Keratinocyte (primary cell): ENCODE measurements around the gene AKAP8L. TPM values are rescaled to one million over a fixed set of nuclear protein-coding genes. Genes with fewer than 3 reads are reported as not detected.

ENCODE experiments used
- DNase-seq: peaks from one replicate; pipeline ENCODE4 v3.0.0-alpha.2; 2011; ENCODE audit warnings: low read depth, missing footprints, low spot score
- FAIRE-seq: peaks from 2 replicates; lab custom pipeline; 2011; peaks lifted over from hg19 to GRCh38; lab: Jason Lieb, UNC
- H2AFZ ChIP-seq: 2 replicates; pipeline ENCODE4 v1.6.0; 2012; ENCODE audit warnings: low read length, control low read depth, inconsistent platforms; ENCODE audit not compliant: control insufficient read depth
- H3K27ac ChIP-seq: 2 replicates; pipeline ENCODE4 v1.5.1; 2011; ENCODE audit warnings: low read length; ENCODE audit not compliant: control insufficient read depth, insufficient read depth
- H3K27me3 ChIP-seq: 3 replicates; pipeline ENCODE4 v1.6.0; 2011; ENCODE audit warnings: low read length; ENCODE audit not compliant: control insufficient read depth, insufficient read depth; ENCODE audit errors: extremely low read depth
- H3K36me3 ChIP-seq, 2 experiments: 2 replicates in 1 of 2; 3 replicates in 1 of 2; pipeline ENCODE4 v1.5.1; 2011; ENCODE audit warnings: low read length in 2 of 2, mild to moderate bottlenecking in 1 of 2; ENCODE audit not compliant: control insufficient read depth in 2 of 2, insufficient read depth in 2 of 2; ENCODE audit errors: extremely low read depth in 1 of 2
- H3K4me1 ChIP-seq: 3 replicates; pipeline ENCODE4 v1.5.1; 2011; ENCODE audit warnings: low read length; ENCODE audit not compliant: control insufficient read depth, insufficient read depth; ENCODE audit errors: extremely low read depth
- H3K4me2 ChIP-seq: 3 replicates; pipeline ENCODE4 v1.6.0; 2011; ENCODE audit warnings: low read depth, low read length; ENCODE audit not compliant: control insufficient read depth, insufficient read depth; ENCODE audit errors: extremely low read depth
- H3K4me3 ChIP-seq, 3 experiments: fragments of 200-600 bp in 1 of 3; sonication (generic) in 1 of 3; 2 replicates in 2 of 3; 3 replicates in 1 of 3; pipeline ENCODE4 v1.5.1; 2011 to 2016; ENCODE audit warnings: low read length in 3 of 3, mild to moderate bottlenecking in 3 of 3, control low read depth in 2 of 3, inconsistent platforms in 1 of 3, low read depth in 1 of 3, mixed read lengths in 1 of 3, mixed run types in 1 of 3, moderate library complexity in 1 of 3; ENCODE audit not compliant: control insufficient read depth in 2 of 3, insufficient read depth in 2 of 3; ENCODE audit errors: extremely low read depth in 1 of 3
- H3K79me2 ChIP-seq: 2 replicates; pipeline ENCODE4 v1.6.0; 2012; ENCODE audit warnings: low read length; ENCODE audit not compliant: control insufficient read depth, insufficient read depth
- H3K9ac ChIP-seq: 3 replicates; pipeline ENCODE4 v1.6.0; 2011; ENCODE audit warnings: low read length; ENCODE audit not compliant: control insufficient read depth, insufficient read depth; ENCODE audit errors: extremely low read depth
- H3K9me1 ChIP-seq: 3 replicates; pipeline ENCODE4 v1.6.0; 2011; ENCODE audit warnings: low read length; ENCODE audit not compliant: control insufficient read depth, insufficient read depth; ENCODE audit errors: extremely low read depth
- H3K9me3 ChIP-seq: 2 replicates; pipeline ENCODE4 v1.5.1; 2012; ENCODE audit warnings: low read depth, low read length; ENCODE audit not compliant: control insufficient read depth
- H4K20me1 ChIP-seq: 3 replicates; pipeline ENCODE4 v1.6.0; 2011; ENCODE audit warnings: low read length; ENCODE audit not compliant: control insufficient read depth, insufficient read depth; ENCODE audit errors: extremely low read depth
- EZH2 ChIP-seq: IDR thresholded peaks from one replicate; pipeline ENCODE4 v1.6.1; 2012; ENCODE audit warnings: inconsistent platforms, mild to moderate bottlenecking, low read length, moderate library complexity
- dilution Hi-C: fragments of 300-500 bp; cut with MboI; formaldehyde crosslinking; loops from one replicate; pipeline ENCODE4 v1.7.0; 2020; ENCODE audit warnings: low sequenced_read_pairs; ENCODE audit not compliant: extremely low pct_ligation_motif_present
- polyA plus RNA-seq, 5 experiments: library from polyadenylated mRNA; depleted of rRNA in 3 of 5; stranded (reverse) in 3 of 5; stranded (forward) in 1 of 5; unstranded in 1 of 5; fragments of >200 nt; gene quantifications; 1 replicate in 1 of 5; 2 replicates in 3 of 5; 3 replicates in 1 of 5; pipeline versions ENCODE4 v1.2.1 to v1.2.3, GENCODE V29; 2011 to 2012; ENCODE audit warnings: missing spikeins in 2 of 5, low read depth in 1 of 5, low replicate concordance in 1 of 5
- TF ChIP-seq, protein P1 (sequence below), 3 experiments: IDR thresholded peaks in 1 of 3; conservative IDR thresholded peaks in 1 of 3; optimal IDR thresholded peaks in 1 of 3; 2 replicates in 2 of 3; 3 replicates in 1 of 3; pipeline versions ENCODE3 to v1.5.1; 2011; ENCODE audit warnings: low read length in 3 of 3, mild to moderate bottlenecking in 3 of 3, moderate library complexity in 2 of 3, control low read depth in 1 of 3, inconsistent platforms in 1 of 3; ENCODE audit not compliant: insufficient read depth in 2 of 3; ENCODE audit errors: extremely low read depth in 1 of 3

The AKAP8L gene
- polyA plus RNA-seq, 1 donor (not counting 4 experiments of a cell fraction or from before 2014, with no cell fraction given), result 48.2 TPM

DNA sequence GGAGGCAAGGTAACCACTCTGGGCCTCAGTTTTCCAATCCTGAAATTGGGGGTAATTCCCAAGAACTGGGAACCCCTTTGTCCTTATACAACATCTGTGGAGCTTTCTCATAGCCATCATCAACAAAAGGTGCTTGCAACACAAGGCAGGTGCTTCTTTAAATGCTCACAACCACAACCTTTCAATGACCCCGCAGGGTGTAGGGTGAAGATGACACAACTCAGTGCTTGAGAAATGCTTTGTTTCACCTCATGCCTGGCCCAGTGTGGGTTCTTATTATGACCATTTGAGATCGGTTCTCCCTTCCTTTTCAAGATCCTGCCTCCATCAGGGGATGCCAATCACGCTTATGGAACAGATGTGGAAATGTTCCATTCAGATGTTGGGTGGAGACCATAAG lies 22.5 kb upstream of the AKAP8L start:
- H3K9ac ChIP-seq, result no peak overlapping the region
- no peaks in the 10 kb centered on the region for H3K36me3 ChIP-seq
- no peak overlapping the region for H3K27ac ChIP-seq
- H2AFZ ChIP-seq, result no peak overlapping the region
- H3K4me1 ChIP-seq, result no peaks in the 10 kb centered on the region
- no peaks in the 10 kb centered on the region for H3K9me1 ChIP-seq
- FAIRE-seq (no peak), DNase-seq (no peak)
- no peaks in the 10 kb centered on the region for H3K9me3 ChIP-seq
- dilution Hi-C loops, result no loop called here
- H3K27me3 ChIP-seq, result peaks cover 10% of the 10 kb centered on the region
- TF ChIP-seq, protein P1, sequence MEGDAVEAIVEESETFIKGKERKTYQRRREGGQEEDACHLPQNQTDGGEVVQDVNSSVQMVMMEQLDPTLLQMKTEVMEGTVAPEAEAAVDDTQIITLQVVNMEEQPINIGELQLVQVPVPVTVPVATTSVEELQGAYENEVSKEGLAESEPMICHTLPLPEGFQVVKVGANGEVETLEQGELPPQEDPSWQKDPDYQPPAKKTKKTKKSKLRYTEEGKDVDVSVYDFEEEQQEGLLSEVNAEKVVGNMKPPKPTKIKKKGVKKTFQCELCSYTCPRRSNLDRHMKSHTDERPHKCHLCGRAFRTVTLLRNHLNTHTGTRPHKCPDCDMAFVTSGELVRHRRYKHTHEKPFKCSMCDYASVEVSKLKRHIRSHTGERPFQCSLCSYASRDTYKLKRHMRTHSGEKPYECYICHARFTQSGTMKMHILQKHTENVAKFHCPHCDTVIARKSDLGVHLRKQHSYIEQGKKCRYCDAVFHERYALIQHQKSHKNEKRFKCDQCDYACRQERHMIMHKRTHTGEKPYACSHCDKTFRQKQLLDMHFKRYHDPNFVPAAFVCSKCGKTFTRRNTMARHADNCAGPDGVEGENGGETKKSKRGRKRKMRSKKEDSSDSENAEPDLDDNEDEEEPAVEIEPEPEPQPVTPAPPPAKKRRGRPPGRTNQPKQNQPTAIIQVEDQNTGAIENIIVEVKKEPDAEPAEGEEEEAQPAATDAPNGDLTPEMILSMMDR (optimal IDR thresholded peaks at IDR 0.05 in 1 of 3, IDR thresholded peaks at IDR 0.05 in 1 of 3, conservative IDR thresholded peaks at IDR 0.05 in 1 of 3; ENCODE audit: extremely low read depth in 1 of 3, insufficient read depth in 2 of 3, low read length in 3 of 3), result no peak
- no peak for TF ChIP-seq EZH2
- H4K20me1 ChIP-seq, result no peaks in the 10 kb centered on the region
- no peaks in the 10 kb centered on the region for H3K79me2 ChIP-seq
- H3K4me3 ChIP-seq, result no peak overlapping the region
- H3K4me2 ChIP-seq, result no peak overlapping the region

DNA sequence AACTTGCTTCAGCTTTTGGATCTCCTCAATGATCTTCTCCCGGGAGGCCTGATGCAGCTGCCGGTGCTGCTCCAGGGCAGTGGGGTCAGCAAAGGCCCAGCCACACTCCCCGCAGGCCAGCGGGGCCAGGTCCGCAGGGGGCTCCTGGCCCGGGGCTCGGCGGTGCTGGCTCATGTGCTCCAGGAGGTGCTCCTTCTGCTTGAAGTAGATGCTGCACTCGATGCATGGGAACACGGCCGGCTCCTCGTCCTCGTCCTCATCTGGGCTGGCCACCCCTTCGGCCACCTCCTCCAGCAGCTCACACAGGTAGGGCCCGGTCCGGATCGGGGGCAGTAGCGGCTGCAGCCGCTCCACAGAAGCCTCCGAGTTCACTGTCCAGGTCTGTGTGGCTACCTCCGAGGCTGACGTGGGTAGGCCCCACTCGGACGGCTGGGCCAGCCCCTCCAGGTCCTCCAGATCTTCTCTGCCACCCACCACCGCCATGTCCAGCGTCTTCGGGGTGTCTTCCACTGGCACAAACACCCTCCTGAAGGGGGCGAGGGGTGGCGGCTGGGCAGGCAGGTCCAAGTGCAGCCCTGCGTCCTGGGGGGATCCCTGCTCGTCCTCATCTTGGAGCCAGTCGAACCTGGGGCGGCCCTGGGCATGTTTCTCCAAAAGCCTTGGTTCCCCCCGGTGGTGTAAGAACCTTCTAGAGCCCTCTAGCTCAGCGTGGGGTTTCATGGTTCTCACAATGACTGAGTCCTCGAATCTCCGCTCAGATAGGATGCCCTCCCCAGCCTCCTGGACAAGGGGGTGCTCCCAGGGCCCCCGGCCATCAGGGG lies 21.2 kb upstream of the AKAP8L start:
- Histone ChIP-seq H3K27me3 (peaks cover 10% of the 10 kb centered on the region), H3K4me1 (no peaks in the 10 kb centered on the region), H3K4me3 (no peak overlapping the region), H3K36me3 (no peaks in the 10 kb centered on the region), H3K4me2 (no peak overlapping the region), H3K79me2 (no peaks in the 10 kb centered on the region), H2AFZ (no peak overlapping the region), H3K9ac (no peak overlapping the region), H3K9me3 (no peaks in the 10 kb centered on the region), H3K27ac (no peak overlapping the region), H3K9me1 (no peaks in the 10 kb centered on the region), H4K20me1 (no peaks in the 10 kb centered on the region)
- TF ChIP-seq, protein P1 (optimal IDR thresholded peaks at IDR 0.05 in 1 of 3, IDR thresholded peaks at IDR 0.05 in 1 of 3, conservative IDR thresholded peaks at IDR 0.05 in 1 of 3; ENCODE audit: extremely low read depth in 1 of 3, insufficient read depth in 2 of 3, low read length in 3 of 3), result no peak
- no peak for TF ChIP-seq EZH2
- dilution Hi-C loops, result no loop called here
- DNase-seq (no peak), FAIRE-seq (no peak)
